NOMO-1 treated with dmso at 0.1 percent for 144 hours (cell line): ENCODE results near the gene TMEM121B.

Experiments
- DNase-seq: peaks from one replicate; lab custom pipeline; 2025; ENCODE audit not compliant: unreplicated experiment; lab: John Stamatoyannopoulos, UW

TMEM121B gene

DNA sequence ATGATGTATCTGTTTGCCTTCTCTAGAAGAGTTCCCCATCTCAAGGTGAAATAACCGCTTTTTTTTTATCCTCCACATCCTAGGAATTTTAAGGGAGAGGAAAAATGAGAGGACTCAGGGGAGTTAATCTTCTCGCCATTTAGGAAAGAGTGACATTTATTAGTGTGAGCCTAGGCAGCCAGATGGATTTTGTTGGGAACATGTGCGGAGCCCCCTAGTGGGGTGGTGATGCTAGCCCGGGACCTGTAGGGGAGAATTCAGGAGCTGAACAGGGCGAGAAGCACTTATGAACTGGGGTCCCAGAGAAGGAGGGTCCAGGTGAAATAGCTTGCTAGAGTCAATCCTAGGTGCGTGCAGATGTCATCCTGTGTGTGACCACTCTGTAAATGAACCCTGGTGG, 25.6 kb downstream of the TMEM121B start:
- DNase-seq, result no peak

DNA sequence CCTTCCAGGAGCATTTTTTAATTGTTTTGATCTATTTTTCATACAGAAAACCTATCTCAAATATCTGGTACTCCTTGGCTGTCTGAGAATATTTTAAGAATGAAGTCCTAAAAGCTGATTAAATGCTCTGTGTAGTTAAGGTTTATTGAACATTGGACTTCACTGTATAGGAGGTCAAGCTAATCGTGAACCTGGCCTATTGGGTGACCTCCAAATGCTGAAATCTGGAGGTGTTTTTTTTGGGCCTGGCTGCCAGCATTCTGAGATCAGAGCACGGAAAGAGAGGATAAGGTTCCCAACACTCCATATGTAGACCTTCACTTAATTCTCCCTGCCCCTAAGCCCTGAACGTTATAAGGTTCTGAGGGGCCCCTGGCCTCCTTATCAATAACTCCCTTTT, 28.1 kb downstream of the TMEM121B start:
- no peak for DNase-seq

DNA sequence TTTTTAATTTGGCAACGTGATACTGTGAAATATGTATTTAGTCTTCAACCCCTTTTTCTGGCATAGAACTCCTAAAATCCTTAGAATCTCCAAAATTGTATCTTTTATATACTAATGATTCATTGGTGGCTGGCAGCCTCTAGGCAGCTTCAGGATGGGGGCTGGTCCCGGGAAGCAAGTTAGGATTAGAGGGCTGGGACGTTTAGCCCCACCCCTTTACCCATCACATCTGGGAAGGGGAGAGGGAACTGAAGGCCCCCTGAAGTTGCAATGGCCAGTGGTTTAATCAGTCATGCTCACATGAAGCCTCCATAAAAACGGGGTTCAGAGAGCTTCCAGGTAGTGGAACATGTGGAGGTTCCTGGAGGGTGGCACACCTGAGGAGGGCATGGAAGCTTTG, 29.3 kb downstream of the TMEM121B start:
- no peak for DNase-seq

DNA sequence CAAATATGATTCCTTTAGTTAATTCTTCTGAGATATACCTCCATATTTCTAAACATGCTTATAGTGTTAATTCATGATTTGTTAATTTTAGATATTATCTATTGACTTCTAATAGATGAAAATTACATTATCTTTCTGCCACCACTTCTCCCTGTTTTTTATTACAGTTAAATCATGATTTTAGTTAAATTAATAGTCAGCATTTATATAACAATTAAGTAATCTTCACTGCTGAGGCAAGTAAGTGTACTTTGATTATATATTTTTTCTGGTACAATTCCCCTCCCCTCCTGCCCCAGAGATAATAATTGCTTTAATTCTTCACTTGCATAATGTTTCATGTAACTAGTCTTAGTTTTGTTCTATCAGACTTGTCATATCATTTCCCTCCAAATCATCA, 30.6 kb downstream of the TMEM121B start:
- DNase-seq, result no peak

DNA sequence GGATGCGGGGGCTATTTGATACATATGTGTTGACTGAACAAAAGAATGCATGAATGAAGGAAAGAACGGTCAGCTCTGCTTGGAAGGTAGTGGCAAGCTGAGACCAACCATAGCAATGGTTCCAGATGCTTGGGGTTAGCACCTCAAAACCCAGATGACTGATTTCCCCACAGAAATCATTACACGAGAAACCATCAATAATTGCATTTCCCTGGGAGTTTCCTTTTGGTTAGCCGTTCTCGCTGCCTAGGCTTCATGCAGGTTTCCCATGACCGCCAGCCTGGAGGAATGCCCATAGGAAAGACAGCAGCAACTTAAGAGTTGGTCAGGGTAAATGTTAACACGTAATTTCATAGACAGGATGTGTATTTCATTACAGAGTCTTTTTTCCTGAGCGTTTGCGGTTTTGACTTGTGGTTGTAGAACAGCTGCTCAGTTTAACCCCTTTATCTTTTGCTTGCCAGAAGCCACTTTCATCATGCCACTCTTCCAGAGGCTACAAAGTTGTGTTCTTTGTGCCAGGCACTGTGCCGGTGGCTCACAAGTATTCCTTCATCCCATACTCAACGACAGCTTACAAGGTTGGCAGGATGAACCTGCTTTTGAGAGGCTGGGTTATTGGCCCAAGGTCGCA, 33.5 kb downstream of the TMEM121B start:
- DNase-seq, result no peak

DNA sequence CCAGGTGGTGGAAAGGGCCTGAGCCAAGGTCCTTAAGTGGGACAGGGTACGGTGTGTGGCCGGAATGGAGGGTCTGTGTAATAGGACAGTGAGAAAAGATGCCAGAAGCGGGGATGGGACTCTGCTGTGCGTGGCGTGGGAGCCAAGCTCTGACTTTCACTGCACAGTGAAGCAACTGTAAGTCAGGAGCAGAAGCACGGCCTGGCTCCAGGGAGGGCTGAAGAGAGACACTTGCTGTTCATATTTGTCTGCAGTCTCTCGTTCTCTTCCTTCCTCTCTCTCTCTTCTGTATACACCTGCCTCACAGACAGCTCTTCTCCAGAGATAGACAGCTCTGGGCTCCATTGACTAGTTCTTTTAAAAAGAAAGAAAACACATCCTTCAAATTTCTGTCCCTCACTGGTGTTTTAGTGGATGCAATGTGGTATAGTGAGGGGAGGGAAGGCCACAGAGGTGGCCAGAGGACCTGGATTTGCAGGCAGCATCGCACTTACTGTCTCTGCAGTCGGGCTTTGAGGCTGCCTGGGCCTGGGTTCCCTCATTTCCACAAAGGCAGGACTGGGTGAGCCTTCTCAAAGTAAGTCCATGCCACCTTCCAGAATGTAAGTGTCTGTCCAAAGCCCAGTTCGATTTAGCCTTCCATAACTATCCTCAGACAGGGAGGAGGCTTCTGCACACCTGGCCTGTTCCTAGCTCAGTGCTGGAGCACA, 34.2 kb downstream of the TMEM121B start:
- no peak for DNase-seq

DNA sequence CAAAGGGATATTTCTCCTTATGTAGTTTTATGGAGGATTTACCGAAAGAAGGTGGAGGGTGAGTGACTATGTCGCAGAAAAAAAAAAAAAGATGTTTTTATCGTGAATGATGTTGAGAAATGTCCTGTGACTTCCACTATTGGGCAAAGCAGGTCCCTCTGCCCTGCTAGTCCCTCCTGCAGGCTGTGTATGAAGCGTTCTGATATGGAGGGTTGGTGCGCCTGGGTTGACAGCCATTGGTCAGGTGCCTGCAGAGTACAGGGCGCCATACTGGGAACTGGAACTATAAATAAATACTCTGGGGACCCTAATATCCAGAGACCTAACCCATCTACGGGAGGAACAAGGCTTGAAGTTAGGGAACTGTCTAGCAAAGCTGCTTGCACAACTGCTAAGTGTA, 34.9 kb downstream of the TMEM121B start:
- DNase-seq, result peak; percentile 55

DNA sequence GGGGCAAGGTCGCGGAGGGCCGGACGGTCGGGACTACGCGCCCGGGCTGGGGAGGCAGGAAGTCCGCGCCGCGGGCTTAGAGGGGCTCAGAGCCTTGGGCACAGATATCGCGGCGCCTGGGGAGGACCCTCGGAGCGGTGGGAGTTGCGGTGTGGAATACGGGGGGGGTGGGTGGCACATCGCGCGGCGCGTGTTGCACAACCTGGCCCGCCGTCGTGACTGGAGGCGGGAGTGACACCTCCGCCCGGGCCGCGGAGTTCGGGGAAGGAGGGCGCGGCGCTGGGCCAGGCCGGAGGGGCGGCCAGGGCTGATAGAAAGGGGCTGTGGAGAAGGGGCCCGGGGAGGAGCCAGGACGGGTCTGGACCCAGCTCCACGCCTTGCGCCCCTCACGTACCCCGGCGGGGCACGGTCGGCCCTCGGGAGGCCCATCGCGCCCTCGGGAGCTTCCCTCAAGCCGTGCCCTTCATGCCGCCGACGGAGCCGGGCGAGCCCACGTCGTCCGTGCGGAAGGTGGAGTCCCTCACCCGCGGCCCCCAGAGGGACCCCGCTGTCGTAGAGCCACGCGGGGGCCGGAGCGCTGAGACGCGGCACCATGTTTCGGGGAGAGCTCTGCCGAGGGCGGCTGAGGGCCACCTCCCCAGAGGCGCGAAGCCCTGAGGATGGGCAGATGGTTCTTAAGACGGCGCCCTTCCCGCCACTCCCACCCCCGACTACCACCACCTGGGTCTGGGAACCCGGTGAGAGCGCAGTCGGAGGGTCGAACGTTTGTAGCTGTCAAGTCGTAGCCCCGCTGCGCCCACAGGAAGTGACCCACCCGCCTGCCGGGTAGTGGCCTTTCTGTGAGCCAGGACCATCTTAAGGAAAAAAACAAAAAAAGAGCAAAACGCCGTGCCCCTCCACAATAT, 35.6 kb downstream of the TMEM121B start:
- DNase-seq, result no peak

DNA sequence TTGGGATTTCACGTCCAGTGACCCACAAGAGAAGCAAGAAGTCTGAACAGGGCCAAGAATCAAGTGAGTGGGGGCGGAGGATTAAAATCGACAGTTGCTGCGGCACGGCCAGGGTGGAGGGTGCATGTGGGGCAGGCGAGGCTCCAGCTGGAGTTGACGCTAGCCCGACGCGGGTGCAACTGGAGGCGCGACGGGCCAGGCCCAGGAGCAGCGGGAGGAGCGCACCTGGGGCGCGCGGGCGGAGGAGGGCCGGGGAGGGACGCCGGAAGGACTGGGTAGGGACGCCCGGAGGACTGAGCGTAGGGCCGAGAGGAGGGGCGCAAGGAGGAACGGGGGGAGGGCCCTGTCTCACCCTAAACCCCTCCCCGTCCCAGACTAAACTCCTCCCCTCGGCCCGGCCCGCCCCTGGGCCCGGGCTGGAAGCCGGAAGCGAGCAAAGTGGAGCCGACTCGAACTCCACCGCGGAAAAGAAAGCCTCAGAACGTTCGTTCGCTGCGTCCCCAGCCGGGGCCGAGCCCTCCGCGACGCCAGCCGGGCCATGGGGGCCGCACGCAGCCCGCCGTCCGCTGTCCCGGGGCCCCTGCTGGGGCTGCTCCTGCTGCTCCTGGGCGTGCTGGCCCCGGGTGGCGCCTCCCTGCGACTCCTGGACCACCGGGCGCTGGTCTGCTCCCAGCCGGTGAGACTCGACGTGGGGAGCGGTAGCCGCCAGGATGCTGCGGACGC, 36.4 kb downstream of the TMEM121B start, which contains the start of gene IL17RA:
TSS of gene IL17RA (plus strand) at position 447 of the 723 bp plus-strand sequence. CDS start at position 539, 92 bp downstream.
- peak; percentile 90 for DNase-seq

DNA sequence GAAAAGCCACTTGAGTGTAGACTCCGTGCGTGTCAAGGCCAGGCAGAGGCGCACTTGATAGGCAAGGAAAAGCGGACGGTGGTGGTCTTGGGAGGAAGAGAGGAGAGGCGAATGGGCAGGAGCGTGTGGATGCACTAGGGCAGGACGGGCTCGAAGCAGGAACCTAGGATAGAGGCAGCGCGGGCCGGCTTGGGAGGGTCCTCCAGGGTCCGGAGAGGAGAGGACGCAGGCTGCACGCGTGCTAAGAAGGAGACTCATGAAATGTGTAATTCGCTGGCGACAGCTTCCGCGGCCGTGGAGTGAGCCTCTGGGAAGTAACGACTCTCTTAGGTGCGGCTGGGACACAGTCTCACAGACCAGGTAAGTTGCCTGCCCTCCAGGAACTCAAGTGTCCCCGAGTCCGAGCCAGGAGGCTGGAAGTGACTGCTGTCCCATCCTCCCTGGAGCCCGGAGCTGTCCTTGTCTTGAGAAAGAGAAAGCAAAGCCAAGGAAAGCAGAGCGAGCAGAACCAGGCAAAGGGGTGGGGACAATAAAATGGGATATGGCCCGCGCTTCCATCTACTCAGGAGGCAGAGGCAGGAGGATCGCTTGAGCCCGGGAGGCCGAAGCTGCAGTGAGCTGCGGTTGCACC, 37.2 kb downstream of the TMEM121B start:
- no peak for DNase-seq

DNA sequence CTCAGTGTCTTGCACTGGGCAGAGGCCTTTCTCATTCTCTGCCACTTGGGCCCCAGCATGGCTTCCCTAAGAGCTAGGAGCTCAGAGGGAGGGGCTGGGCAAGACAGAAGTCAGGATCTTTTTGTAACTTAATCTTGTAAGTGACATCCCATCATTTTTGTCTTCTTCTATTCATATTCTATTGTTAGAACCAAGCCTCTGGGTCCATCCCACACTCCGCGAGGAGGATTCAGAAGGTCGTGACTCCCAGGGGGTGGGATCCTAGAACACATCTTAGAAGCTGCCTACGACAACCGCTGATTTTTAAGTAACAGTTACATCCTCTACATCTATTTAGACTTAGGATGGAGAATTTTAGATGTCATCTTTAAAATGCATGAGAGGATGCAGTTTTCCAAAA, 37.9 kb downstream of the TMEM121B start:
- DNase-seq, result no peak

DNA sequence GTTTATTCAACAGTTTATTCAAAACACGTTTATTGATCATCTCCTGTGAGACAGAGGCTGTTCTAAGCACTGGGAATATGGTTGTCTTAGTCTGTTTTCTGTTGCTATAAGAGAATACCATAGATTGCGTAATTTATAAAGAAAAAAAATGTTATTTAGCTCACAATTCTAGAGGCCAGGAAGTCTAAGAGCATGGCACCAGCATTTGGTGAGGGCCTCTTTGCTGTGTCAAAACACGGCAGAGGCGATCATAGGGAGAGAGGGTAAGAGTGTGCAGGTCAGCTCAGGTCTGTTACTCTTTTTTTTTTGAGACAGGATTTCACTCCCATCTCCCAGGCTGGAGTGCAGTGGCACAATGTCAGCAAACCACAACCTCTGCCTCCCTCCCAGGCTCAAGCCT, 41.6 kb downstream of the TMEM121B start:
- peak; percentile 15 for DNase-seq

DNA sequence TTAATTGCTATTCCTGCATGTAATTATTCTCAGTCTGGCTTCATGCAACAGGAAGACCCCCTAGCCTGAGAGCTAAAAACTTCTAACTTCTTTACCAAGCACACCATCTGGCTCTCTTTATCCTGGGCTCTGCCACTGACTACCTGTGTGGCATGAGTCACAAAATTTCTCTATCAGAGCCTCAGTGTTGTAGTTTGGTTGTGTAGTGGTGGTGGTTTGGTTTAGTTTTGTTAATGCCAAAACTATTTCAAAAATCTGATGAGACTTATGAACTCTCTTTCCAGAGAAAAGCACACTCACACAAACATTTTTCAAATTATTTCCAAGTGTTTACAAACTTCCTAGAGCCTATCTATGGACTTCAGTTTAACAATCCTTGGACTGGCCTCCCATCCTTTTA, 43.9 kb downstream of the TMEM121B start:
- no peak for DNase-seq

DNA sequence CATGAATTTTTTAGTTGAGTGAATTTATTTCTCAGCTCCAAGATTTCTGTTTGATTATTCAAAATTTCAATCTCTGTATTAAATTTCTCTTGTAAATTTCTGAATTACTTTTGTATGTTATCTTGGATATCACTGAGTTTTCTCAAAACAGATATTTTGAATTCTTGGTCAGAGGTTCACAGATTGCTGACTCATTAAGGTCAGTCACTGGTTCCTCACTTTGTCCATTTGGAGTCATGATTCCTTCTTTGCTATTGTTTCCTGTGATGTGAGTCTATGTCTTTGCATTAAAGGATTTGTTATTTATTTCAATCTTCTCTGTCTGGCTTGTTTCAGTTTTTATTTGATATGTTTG, 46.5 kb downstream of the TMEM121B start:
- DNase-seq, result no peak

DNA sequence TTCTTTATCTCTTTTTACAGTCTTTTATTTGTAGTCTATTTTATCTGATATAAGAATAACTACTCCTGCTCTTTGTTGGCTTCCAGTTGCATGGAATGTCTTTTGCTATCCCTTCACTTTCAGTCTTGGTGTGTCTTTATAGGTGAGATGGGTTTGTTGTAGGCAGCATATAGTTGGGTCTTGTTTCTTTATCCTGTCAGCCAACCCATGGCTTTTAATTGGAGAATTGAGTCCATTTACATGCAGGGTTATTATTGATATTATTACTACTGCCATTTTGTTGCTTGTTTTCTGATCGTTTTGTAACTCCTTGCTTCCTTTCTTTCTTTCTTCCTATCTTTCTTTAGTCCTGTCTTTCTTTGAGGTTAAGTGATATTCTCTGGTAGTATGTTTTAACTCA, 48.3 kb downstream of the TMEM121B start:
- no peak for DNase-seq
